ENCODE results near the gene DEPDC1B. TPM values are rescaled to one million over a fixed set of nuclear protein-coding genes. Genes with fewer than 3 reads are reported as not detected.
"Not testable (repeated sequence)": the region's sequence is repeated elsewhere in the genome, so short reads cannot be mapped to it uniquely, and the experiment has no call there.

The DEPDC1B gene
- total and polyA plus RNA-seq, 2 experiments from 2014 or later, result 38.3 to 67.9 TPM

DNA sequence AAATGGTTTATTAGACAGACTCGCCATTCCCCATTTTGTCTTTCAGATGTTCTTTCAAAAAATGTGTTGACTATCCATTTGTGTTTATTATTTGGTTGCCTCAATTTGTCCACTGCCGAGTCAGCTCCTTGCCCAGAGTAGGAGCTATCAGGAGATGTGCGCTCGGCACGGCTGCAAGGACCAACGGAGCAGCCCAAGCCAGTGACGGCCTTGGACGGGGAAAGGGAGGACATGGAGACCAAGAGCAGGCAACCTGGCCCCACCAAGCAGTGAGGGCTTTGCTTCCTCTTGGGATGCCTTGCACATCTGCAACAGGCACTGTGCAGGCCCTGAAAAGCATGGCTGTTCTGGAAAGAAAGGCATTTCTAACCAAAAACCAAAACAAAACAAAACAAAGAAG, 69.8 kb downstream of the DEPDC1B start (continued):
- TF ChIP-seq CREB1 (CRISPR knock-in tag; IDR thresholded peaks at IDR 0.05; ENCODE audit: low read depth) (no peak), ZNF114 (CRISPR knock-in tag; IDR thresholded peaks at IDR 0.05) (no peak), ZNF331 (CRISPR knock-in tag; IDR thresholded peaks at IDR 0.05; ENCODE audit: low read depth) (no peak)
- TF ChIP-seq, protein P1, sequence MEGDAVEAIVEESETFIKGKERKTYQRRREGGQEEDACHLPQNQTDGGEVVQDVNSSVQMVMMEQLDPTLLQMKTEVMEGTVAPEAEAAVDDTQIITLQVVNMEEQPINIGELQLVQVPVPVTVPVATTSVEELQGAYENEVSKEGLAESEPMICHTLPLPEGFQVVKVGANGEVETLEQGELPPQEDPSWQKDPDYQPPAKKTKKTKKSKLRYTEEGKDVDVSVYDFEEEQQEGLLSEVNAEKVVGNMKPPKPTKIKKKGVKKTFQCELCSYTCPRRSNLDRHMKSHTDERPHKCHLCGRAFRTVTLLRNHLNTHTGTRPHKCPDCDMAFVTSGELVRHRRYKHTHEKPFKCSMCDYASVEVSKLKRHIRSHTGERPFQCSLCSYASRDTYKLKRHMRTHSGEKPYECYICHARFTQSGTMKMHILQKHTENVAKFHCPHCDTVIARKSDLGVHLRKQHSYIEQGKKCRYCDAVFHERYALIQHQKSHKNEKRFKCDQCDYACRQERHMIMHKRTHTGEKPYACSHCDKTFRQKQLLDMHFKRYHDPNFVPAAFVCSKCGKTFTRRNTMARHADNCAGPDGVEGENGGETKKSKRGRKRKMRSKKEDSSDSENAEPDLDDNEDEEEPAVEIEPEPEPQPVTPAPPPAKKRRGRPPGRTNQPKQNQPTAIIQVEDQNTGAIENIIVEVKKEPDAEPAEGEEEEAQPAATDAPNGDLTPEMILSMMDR (conservative IDR thresholded peaks at IDR 0.05; ENCODE audit: low read depth in 2 of 2), result no peak

- not testable (repeated sequence) for H3K27me3 Mint-ChIP-seq (ENCODE audit: insufficient read depth, low read depth, poor library complexity); H3K4me3 ChIP-seq; H3K4me1 ChIP-seq (ENCODE audit: insufficient read depth); H4K20me1 ChIP-seq (replicated peaks; ENCODE audit: insufficient read depth); ATAC-seq; H3F3A ChIP-seq (replicated peaks; ENCODE audit: low read depth); H3K4me2 ChIP-seq; H3K36me3 ChIP-seq (ENCODE audit: insufficient read depth); H2AFZ ChIP-seq; H3K27ac ChIP-seq (ENCODE audit: low read depth); H3K27me3 ChIP-seq (ENCODE audit: insufficient read depth); H3K9me2 ChIP-seq (ENCODE audit: insufficient read depth); H3K79me2 ChIP-seq (replicated peaks; ENCODE audit: insufficient read depth); H3K27ac Mint-ChIP-seq; H3K4me3 Mint-ChIP-seq; DNase-seq (ENCODE audit: low spot score); H3K4me1 Mint-ChIP-seq
- Mint-ChIP-seq H3K36me3 (ENCODE audit: low read depth) (peaks cover 74% of the 10 kb centered on the region), H3K9me3 (peaks cover 17% of the 10 kb centered on the region)
Observed at GRCh38 chr5:60624875-60625274, 75.1 kb downstream of the DEPDC1B start.

- not testable (repeated sequence) for DNase-seq (ENCODE audit: low spot score); ATAC-seq; H3K27ac ChIP-seq (ENCODE audit: low read depth); H3K36me3 ChIP-seq (ENCODE audit: insufficient read depth); H3K4me3 ChIP-seq; H2AFZ ChIP-seq; H3K4me1 Mint-ChIP-seq; H3K4me2 ChIP-seq; H3K9me2 ChIP-seq (ENCODE audit: insufficient read depth); H3F3A ChIP-seq (replicated peaks; ENCODE audit: low read depth); H4K20me1 ChIP-seq (replicated peaks; ENCODE audit: insufficient read depth); H3K27me3 ChIP-seq (ENCODE audit: insufficient read depth); H3K27ac Mint-ChIP-seq; H3K27me3 Mint-ChIP-seq (ENCODE audit: insufficient read depth, low read depth, poor library complexity); H3K4me3 Mint-ChIP-seq; H3K4me1 ChIP-seq (ENCODE audit: insufficient read depth)
- H3K79me2 ChIP-seq (replicated peaks; ENCODE audit: insufficient read depth), result peaks cover 32% of the 10 kb centered on the region
- peaks cover 85% of the 10 kb centered on the region for H3K36me3 Mint-ChIP-seq (ENCODE audit: low read depth)
- H3K9me3 Mint-ChIP-seq, result peaks cover 38% of the 10 kb centered on the region
Observed at GRCh38 chr5:60620752-60621151, 79.2 kb downstream of the DEPDC1B start.

DNA sequence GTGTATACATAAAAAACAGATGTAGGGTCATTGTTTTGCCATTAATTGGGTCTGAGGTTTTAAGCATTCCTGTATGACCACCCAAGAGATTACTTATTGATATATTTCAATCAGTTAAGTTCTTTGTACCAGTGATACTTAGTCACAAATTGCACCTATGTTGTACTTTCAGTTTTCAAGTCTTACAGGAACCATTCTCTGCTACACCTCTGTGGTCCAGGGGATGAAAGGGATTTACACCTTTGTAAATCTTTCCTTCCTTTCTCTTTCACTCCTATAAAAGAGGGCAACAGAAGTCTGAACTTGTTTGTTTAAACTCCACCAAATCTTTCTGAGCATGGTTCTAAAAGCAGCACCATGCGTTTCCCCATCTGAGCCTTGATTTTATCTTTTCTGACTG, 86.1 kb downstream of the DEPDC1B start:
- Histone ChIP-seq H2AFZ (no peak overlapping the region), H3K4me3 (no peak overlapping the region), H3F3A (replicated peaks; ENCODE audit: low read depth) (no peaks in the 10 kb centered on the region), H3K27ac (ENCODE audit: low read depth) (no peak overlapping the region), H3K4me2 (no peak overlapping the region), H4K20me1 (replicated peaks; ENCODE audit: insufficient read depth) (peaks cover 2% of the 10 kb centered on the region; the same call in 1 of the 2 replicates), H3K79me2 (replicated peaks; ENCODE audit: insufficient read depth) (peaks cover 23% of the 10 kb centered on the region), H3K9me2 (ENCODE audit: insufficient read depth) (no peaks in the 10 kb centered on the region), H3K36me3 (ENCODE audit: insufficient read depth) (peaks cover 7% of the 10 kb centered on the region; the same call in 1 of the 2 replicates), H3K4me1 (ENCODE audit: insufficient read depth) (no peaks in the 10 kb centered on the region), H3K27me3 (ENCODE audit: insufficient read depth) (no peaks in the 10 kb centered on the region)
- Mint-ChIP-seq H3K27me3 (ENCODE audit: insufficient read depth, low read depth, poor library complexity) (peaks cover 1% of the 10 kb centered on the region), H3K4me3 (no peak overlapping the region), H3K9me3 (peaks cover 41% of the 10 kb centered on the region), H3K36me3 (ENCODE audit: low read depth) (peaks cover 69% of the 10 kb centered on the region), H3K27ac (no peak overlapping the region), H3K4me1 (no peaks in the 10 kb centered on the region)
- ATAC-seq (no peak), DNase-seq (ENCODE audit: low spot score) (no peak)
- TF ChIP-seq CREB1 (CRISPR knock-in tag; IDR thresholded peaks at IDR 0.05; ENCODE audit: low read depth) (no peak), POLR2AphosphoS5 (IDR thresholded peaks at IDR 0.05; ENCODE audit: low read depth) (no peak), NANOG (IDR thresholded peaks at IDR 0.05; ENCODE audit: borderline replicate concordance) (no peak), EZH2phosphoT487 (IDR thresholded peaks at IDR 0.05; ENCODE audit: unreplicated experiment) (no peak), ZNF114 (CRISPR knock-in tag; IDR thresholded peaks at IDR 0.05) (no peak), ETS1 (IDR thresholded peaks at IDR 0.05) (no peak), STAT1 (IDR thresholded peaks at IDR 0.05; ENCODE audit: unreplicated experiment) (no peak), JUNB (IDR thresholded peaks at IDR 0.05; ENCODE audit: unreplicated experiment) (no peak), ZNF331 (CRISPR knock-in tag; IDR thresholded peaks at IDR 0.05; ENCODE audit: low read depth) (no peak)
- TF ChIP-seq, protein P1 (conservative IDR thresholded peaks at IDR 0.05; ENCODE audit: low read depth in 2 of 2), result no peak

Measured in GM23338 (cell line).